Left cardiac atrium (tissue), 2 donors: ENCODE data around the gene ZNF8. TPM values are rescaled to one million over a fixed set of nuclear protein-coding genes. Genes with fewer than 3 reads are reported as not detected.

ENCODE experiments used
- microRNA-seq, 2 donors: library from miRNA; unstranded; fragments of <30 nt; microRNA quantifications; one replicate each; pipeline ENCODE4 v1.2.0, GENCODE V29; 2020
- total RNA-seq, 2 donors: library from RNA; stranded (reverse); fragmentation: NEBNext Ultra II Directional; extraction: Animal tissue kit (Norgen Biotek cat#: 25700); gene quantifications; one replicate each; pipeline ENCODE4 v1.2.1, GENCODE V29; 2021
- donor health status: DM: no; HTN: yes; CAD: no; lungs with severe emphysema.
- donor health status: DM: yes; HTN: yes; CAD: no.

ZNF8 gene
- total RNA-seq, 2 donors from 2014 or later: 4.4 to 6.8 TPM

Small RNAs within 50 kb of the gene (microRNA-seq; reads per million reads assigned to microRNA genes)
- gene MIR6806: 0 to 0.20 reads per million in 2 donors

Other genes starting within 250 kb of the ZNF8 start
- gene ZSCAN1, start 244.9 kb upstream of the ZNF8 start, total RNA-seq: under 1 TPM in 1 of 2 donors, not detected in 1; 0.42 TPM
- 1 to 10 TPM; 2.5 to 3.4 TPM for gene ZNF135, start 219.7 kb upstream of the ZNF8 start, total RNA-seq
- 10 to 100 TPM; 54.0 to 60.9 TPM for gene ZSCAN18, start 180.7 kb upstream of the ZNF8 start, total RNA-seq
- 1 to 10 TPM; 7.0 to 8.8 TPM for gene ZNF329, start 128.2 kb upstream of the ZNF8 start, total RNA-seq
- 10 to 100 TPM; 20.9 to 28.3 TPM for gene ZNF274, start 95.9 kb upstream of the ZNF8 start, total RNA-seq
- 10 to 100 TPM; 20.2 to 21.8 TPM for gene ZNF544, start 50.0 kb upstream of the ZNF8 start, total RNA-seq
- 10 to 100 TPM; 19.9 to 22.8 TPM for gene ERVK3-1, start 26.4 kb downstream of the ZNF8 start, total RNA-seq
- 1 to 10 TPM; 2.0 to 2.1 TPM for gene ZSCAN22, start 48.0 kb downstream of the ZNF8 start, total RNA-seq
- gene A1BG, start 74.5 kb downstream of the ZNF8 start, total RNA-seq: 10 to 100 TPM; 18.3 to 18.9 TPM
- gene ZNF497, start 83.8 kb downstream of the ZNF8 start, total RNA-seq: under 1 TPM; 0.37 to 0.41 TPM
- under 1 TPM; 0.44 to 0.53 TPM for gene ZNF837, start 102.1 kb downstream of the ZNF8 start, total RNA-seq
- 100 to 1,000 TPM; 572 to 598 TPM for gene RPS5, start 108.3 kb downstream of the ZNF8 start, total RNA-seq
- not detected for gene RNF225, start 116.7 kb downstream of the ZNF8 start, total RNA-seq
- gene ZNF584, start 129.7 kb downstream of the ZNF8 start, total RNA-seq: 10 to 100 TPM; 13.2 to 25.0 TPM
- gene ZNF132, start 161.2 kb downstream of the ZNF8 start, total RNA-seq: 1 to 10 TPM; 4.7 to 7.3 TPM
- 1 to 10 TPM; 3.9 to 4.7 TPM for gene ZNF324B, start 172.7 kb downstream of the ZNF8 start, total RNA-seq
- gene ZNF324, start 188.1 kb downstream of the ZNF8 start, total RNA-seq: 1 to 10 TPM; 4.4 to 6.1 TPM
- 1 to 10 TPM; 4.1 to 5.1 TPM for gene ZNF446, start 197.4 kb downstream of the ZNF8 start, total RNA-seq
- 1 to 10 TPM; 6.0 to 6.3 TPM for gene SLC27A5, start 233.0 kb downstream of the ZNF8 start, total RNA-seq
- 10 to 100 TPM; 10.2 to 11.7 TPM for gene ZBTB45, start 240.9 kb downstream of the ZNF8 start, total RNA-seq